GM19328 (cell line): ENCODE results near the gene MTO1.
A peak's percentile ranks its signal among the peaks of the same experiment; 100 is the strongest.
"Not testable (repeated sequence)": the region's sequence is repeated elsewhere in the genome, so short reads cannot be mapped to it uniquely, and the experiment has no call there.

ENCODE experiments used
- ATAC-seq: cut with Tn5 transposase; IDR thresholded peaks from one replicate; pipeline ENCODE4 v1.9.1; 2021; ENCODE audit warnings: mild to moderate bottlenecking, moderate library complexity; ENCODE audit not compliant: unreplicated experiment

Gene MTO1

GRCh38 chr6:73523434-73524123 is 62.0 kb downstream of the MTO1 start:
- peak; percentile 46 for ATAC-seq

- ATAC-seq = no peak
These were observed 64.2 kb downstream of the MTO1 start for GRCh38 chr6:73525546-73526330.

- ATAC-seq = no peak
These were observed 67.4 kb downstream of the MTO1 start for GRCh38 chr6:73528897-73529296.

GRCh38 chr6:73532293-73532692 is 70.8 kb downstream of the MTO1 start:
- ATAC-seq = no peak

GRCh38 chr6:73534628-73535027 is 73.1 kb downstream of the MTO1 start:
- ATAC-seq = no peak

- no peak for ATAC-seq
These were observed 76.1 kb downstream of the MTO1 start for GRCh38 chr6:73537677-73538076.

- ATAC-seq = no peak
These were observed 76.7 kb downstream of the MTO1 start for GRCh38 chr6:73538116-73538779.

- ATAC-seq = not testable (repeated sequence)
These were observed 80.9 kb downstream of the MTO1 start for GRCh38 chr6:73542481-73542880.

GRCh38 chr6:73542891-73543290 is 81.4 kb downstream of the MTO1 start:
- no peak for ATAC-seq

GRCh38 chr6:73547036-73547435 is 85.5 kb downstream of the MTO1 start:
- ATAC-seq = no peak

GRCh38 chr6:73548458-73549446 is 87.2 kb downstream of the MTO1 start:
- ATAC-seq = no peak

GRCh38 chr6:73551115-73551514 is 89.6 kb downstream of the MTO1 start:
- ATAC-seq = not testable (repeated sequence)

DNA sequence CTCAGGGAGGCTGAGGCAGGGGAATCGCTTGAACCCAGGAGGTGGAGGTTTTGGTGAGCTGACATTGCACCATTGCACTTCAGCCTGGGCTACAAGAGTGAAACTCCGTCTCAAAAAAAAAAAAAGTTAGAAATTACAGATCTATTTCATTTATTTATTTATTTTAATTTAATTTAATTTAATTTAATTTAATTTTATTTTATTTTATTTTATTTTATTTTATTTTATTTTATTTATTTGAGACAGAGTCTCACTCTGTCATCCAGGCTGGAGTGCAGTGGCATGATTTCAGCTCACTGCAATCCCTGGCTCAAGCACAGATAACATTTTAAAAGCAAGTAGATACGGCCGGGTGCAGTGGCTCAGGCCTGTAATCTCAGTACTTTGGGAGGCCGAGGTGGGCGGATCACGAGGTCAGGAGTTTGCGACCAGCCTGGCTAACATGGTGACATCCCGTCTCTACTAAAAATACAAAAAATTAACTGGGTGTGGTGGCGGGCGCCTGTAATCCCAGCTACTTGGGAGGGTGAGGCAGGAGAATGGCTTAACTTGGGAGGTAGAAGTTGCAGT is 93.9 kb downstream of the MTO1 start:
- not testable (repeated sequence) for ATAC-seq

- ATAC-seq = no peak
These were observed 95.3 kb downstream of the MTO1 start for GRCh38 chr6:73556836-73557235.
